ENCODE data around the gene PGLYRP1.

GRCh38 chr19:45969676-45970075 is 53.2 kb downstream of the PGLYRP1 start:
- no peak for TF ChIP-seq POLR2A (IDR thresholded peaks at IDR 0.05)
- no peak for TF ChIP-seq CTCF (IDR thresholded peaks at IDR 0.05 in 4 of 5, conservative IDR thresholded peaks at IDR 0.05 in 1 of 5)
